GM18511 (cell line): ENCODE results near the gene OR5J2.
"Not testable (repeated sequence)": the region's sequence is repeated elsewhere in the genome, so short reads cannot be mapped to it uniquely, and the experiment has no call there.

Experiments
- ATAC-seq: cut with Tn5 transposase; IDR thresholded peaks from one replicate; pipeline ENCODE4 v1.9.1; 2021; ENCODE audit warnings: mild to moderate bottlenecking, moderate library complexity; ENCODE audit not compliant: unreplicated experiment

Gene OR5J2

DNA sequence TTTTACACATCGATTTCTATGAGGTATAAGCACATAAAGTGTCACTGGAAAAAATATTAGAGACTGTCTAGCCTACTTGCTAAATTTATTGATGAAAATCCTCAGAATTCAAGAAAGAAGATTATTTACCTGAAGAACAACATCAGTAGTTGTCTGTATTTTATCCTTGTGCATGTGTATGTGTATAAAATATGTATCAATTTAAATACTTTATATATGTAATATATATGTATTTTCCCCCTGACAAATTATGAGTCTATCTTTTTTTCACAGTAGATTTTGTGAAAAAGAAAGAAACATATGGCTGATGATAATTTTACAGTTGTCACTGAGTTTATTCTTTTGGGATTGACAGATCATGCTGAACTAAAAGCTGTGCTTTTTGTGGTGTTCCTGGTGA, at the start of gene OR5J2:
Gene OR5J2, plus strand, starts transcription at position 301 of the 400 bp plus-strand sequence. Its CDS starts 0 bp downstream, at position 301.
- ATAC-seq = no peak

DNA sequence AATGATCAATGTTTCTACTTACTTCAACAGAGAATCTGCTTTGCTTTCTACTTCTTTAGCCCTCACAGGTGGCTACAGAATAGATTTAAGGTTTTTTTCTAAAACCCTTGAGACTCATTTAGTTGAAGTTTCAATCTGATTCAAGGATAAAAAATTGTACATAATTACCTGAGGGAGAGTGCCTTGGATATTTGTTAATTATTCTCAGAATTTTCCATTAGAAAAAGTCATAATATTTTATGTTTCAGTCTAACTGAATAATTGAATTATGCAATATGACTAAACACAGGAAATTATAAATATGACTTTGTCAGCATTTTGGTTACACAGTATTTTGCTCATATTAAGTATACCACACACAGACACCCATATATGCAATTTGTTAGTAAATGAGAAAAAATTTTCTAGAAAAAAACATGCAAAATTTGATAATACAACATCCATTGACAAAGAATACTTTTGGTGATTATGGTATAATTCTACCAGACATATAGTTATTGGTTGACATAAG, 36.2 kb upstream of the OR5J2 start, which contains the start of gene OR8J3:
Gene OR8J3, minus strand, starts transcription at position 51 of the 511 bp plus-strand sequence. CDS start 2,483 bp downstream, outside the sequence.
- ATAC-seq = no peak

DNA sequence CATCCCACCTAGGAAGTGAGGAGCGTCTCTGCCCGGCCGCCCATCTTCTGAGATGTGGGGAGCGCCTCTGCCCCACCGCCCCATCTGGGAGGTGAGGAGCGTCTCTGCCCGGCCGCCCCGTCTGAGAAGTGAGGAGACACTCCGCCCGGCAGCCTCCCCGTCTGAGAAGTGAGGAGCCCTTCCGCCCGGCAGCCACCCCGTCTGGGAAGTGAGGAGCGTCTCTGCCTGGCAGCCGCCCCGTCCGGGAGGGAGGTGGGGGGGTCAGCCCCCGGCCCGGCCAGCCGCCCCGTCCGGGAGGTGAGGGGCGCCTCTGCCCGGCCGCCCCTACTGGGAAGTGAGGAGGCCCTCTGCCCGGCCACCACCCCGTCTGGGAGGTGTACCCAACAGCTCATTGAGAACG, 32.7 kb upstream of the OR5J2 start:
- not testable (repeated sequence) for ATAC-seq

DNA sequence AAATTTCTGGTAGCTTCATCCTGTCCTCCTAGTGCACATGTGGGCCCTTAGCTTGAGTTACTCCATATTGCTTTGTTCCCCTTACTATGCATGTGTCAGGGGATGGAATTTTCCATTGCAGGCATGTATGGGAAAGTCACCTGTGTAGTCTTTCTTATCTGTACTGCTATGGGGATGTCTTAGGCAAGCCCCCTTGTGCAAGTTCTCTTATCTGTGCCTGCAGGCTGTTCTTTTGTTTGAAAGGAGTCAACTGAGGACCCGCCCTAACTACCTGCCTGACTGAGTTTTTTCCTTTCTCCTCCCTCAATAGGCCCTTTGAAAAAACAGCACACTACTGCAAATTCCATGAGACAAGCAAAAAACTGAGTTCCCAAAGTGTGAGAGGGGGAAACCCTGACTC, 25.0 kb upstream of the OR5J2 start:
- no peak for ATAC-seq

DNA sequence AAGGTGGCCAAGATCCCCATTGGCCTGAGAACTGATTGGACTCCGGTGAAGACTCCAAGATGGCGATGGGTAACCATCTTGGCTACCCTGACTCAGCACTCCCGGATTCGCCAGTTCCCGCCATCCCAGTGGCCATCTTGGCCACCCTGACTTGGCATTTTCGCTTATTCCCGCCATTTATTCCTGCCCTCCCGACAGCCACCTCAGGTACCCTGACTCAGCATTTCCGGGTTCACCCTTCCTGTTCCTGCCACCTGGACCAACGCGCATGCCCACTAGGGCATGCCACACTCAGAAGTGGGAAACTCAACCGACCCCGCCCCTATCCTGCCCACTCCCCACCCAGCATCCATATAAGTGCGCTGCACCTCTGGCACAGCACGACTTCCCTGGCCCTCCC, 24.1 kb upstream of the OR5J2 start:
- ATAC-seq = no peak

DNA sequence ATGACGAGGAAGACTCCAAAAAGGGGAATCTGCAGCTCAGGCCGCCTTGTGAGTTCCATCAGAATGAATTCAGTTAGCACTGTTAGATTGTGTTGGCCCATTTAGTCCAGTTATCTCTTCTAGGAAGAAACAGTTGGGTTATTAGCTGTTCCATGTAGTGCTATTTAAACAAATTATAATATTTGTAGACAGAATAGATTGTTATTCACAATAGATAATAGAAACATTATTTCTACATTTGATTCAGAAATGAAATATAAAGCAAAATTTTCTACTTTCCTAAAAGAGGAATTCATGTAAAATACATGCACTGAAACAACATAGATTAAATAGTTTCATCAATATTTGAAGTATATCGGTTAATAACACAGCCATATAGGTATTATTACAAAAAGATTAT, 16.2 kb upstream of the OR5J2 start, which contains the start of gene OR8K5:
Gene OR8K5, minus strand, starts transcription at position 101 of the 400 bp plus-strand sequence. Its CDS starts 0 bp downstream, at position 101.
- ATAC-seq = no peak

DNA sequence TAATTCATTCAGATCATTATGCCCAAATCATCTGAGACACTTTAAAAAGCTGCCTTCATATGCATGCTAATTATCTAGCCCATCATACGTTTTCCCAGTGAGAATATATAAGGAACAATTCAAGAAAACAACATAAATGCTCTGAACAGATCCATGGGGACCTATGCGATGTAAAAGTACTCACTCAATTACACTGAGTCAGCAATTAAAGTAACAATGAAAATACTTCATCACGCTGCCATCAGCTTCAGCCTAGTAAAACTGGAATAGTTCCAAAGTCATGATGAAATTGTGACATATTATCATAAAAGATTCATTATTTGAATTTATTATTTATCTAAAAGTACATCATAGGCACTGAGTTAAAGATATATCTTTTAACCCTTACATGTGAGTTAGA, 12.6 kb upstream of the OR5J2 start:
- no peak for ATAC-seq

DNA sequence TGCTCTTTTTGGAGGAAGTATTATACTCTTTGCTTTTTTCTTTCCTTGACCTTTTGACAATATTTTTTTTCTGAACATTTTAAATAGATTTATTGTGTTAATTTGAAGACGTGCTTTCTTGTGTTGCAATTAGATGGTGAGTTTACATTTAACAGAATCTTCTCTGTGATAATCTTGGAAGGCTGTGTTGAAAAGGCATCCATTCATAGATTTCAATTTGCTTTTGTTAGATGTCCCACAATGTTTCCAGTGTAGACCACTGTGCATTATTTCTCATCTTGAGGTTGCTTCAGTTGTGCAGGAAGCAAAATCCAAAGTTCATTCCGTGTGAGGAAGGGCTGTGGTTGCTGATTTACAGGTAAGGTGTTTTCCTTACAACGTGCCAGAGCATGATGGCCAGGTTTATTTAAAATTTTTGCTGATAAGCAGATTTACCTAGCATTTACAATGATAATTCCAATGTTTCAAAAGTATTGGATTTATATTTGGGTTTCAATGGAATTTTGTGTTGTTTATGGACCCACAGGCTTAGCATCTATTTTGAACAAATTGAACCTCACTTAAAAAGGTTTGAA, 4.1 kb upstream of the OR5J2 start:
- ATAC-seq = no peak

DNA sequence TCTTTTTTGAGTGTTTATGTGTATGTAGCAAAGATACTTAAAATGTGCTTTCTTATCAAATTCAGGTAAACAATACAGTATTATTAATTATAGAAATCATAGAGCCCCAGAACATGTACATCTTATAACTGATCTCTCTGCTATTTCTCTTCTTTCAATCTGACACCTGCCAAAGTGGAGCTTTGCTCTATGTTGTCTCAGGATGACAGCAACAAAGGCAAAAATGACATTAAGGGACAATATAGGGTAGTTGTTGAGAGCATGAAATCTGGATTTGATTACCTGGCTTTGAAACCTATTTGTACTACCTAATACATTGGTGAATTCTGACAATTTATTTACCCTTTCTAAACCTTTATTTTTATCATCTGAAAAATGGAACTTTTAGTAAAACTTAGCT, 7.0 kb downstream of the OR5J2 start:
- no peak for ATAC-seq

DNA sequence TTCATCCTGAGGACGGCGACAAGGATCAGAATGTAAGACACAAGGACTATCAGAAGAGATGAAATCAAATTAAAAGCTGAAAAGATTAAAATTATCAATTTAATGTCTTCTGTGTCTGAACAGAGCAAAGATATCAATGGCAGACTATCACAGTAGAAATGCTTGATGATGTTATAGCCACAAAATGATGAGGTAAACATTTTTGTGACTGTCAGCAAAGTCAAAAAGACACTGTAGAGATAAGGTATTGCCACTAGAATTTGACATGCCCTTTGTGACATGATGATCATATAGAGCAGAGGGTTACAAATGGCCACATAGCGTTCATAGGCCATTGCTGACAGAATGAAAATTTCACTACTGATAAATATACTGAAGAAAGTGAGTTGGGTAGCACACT, 12.2 kb downstream of the OR5J2 start:
- ATAC-seq = no peak

DNA sequence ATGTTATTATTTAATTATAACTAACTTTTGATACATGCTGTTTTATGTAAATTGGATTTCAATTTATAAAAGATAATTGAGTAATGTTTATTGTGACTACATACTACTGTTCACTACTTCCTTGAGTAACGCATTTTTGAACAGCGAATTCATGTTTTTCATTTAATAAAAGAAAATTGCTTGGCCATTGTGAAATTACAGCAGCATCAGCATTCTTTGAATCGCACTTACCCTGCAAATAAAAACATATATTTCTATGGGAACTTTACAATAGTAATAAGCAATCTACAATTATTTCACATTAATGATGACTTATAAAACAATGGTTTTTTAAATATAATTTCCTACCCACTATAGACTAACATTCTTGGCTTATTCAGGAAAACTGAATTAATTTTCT, 20.3 kb downstream of the OR5J2 start:
- ATAC-seq = no peak

DNA sequence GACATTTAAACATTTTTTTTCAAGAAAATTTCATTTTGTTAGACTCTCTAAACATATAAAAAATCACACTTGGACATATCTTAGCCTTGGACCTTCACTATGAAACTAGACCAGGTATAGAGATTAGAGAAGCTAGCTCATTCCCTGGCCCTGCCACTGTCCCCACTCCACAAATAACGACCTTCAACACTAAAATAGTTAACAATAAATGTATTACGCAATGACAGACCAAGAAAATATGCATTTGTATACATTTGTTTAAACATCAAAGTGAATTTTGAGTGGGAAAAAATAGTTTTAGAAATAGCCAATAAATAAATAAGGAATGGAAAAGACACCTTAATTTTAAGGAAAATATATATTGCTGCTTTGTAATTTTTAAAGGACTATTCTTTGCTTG, 20.9 kb downstream of the OR5J2 start:
- ATAC-seq = no peak

DNA sequence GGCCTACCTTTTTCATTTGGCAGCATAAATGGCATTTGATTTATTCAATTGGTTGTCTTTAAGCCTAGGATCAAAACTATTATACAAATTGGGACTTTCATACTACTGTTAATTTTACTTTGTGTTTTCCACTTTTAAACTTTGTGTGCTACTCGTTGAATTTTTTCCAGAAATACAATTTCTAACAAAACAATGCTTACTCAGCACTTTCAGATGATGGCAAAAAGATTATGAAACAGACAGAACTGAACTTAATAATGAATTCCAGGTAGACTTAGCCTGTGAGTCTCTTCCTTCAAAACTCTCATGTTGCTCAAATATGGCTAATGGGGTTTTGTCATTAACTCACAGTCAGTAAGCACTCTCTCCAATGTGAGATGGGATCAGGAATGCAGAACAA, 31.4 kb downstream of the OR5J2 start:
- no peak for ATAC-seq

DNA sequence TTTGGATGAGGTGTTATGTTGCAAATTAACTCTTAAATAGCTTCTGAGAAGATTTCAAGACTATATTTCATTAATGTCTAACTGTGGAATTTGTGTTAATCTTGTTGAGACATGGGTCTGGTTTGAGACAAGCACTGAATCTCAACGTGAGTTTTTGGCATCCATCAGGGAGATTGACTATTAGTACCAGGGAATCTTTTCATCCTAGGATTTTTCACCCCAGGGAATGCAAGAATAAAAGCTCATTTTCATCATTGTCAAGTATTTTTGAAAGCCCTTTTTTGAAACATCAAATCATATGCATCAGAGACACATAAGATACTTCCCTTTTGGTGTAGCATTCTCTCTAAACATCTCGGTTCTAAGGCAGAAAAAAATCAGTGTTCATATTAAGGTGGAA, 38.1 kb downstream of the OR5J2 start:
- no peak for ATAC-seq

DNA sequence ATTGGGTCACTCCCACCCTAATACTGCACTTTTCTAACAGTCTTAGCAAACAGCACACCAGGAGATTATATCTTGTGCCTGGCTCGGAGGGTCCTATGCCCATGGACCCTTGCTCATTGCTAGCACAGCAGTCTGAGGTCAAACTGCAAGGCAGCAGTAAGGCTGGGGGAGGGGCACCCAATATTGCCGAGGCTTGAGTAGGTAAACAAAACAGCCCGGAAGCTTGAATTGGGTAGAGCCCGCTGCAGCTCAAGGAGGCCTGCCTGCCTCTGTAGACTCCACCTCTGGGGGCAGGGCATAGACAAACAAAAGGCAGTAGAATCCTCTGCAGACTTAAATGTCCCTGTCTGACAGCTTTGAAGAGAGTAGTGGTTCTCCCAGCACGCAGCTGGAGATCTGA, 43.3 kb downstream of the OR5J2 start:
- ATAC-seq = not testable (repeated sequence)
